CD14-positive monocyte (primary cell): ENCODE data around the gene SLC35C1. TPM values are rescaled to one million over a fixed set of nuclear protein-coding genes. Genes with fewer than 3 reads are reported as not detected.

Experiments used
- DNase-seq, 3 donors: peaks; one replicate each; pipeline ENCODE4 v3.0.0-alpha.2; 2011 to 2022
- H2AFZ ChIP-seq: 2 replicates; pipeline ENCODE4 v1.6.0; 2012; ENCODE audit warnings: mild to moderate bottlenecking, low read depth, low read length, inconsistent platforms; ENCODE audit not compliant: insufficient read depth, poor library complexity, severe bottlenecking
- H3K27ac ChIP-seq, 2 donors: 1 replicate in 1 of 2; 2 replicates in 1 of 2; pipeline ENCODE4 v1.5.1; 2012 to 2013; ENCODE audit warnings: low read length in 2 of 2, control low read depth in 1 of 2, inconsistent platforms in 1 of 2, low read depth in 1 of 2, mild to moderate bottlenecking in 1 of 2
- H3K27me3 ChIP-seq, 2 donors: one replicate each; pipeline versions ENCODE4 v1.6.0 to v1.6.1; 2011 to 2013; ENCODE audit warnings: low read length in 2 of 2; ENCODE audit not compliant: control insufficient read depth in 2 of 2, insufficient read depth in 2 of 2
- H3K36me3 ChIP-seq, 2 donors: replicated peaks in 1 of 2; 1 replicate in 1 of 2; 2 replicates in 1 of 2; pipeline versions ENCODE4 v1.5.1 to v1.6.1; 2012 to 2013; ENCODE audit warnings: low read length in 2 of 2, control low read depth in 1 of 2, inconsistent platforms in 1 of 2, mild to moderate bottlenecking in 1 of 2; ENCODE audit not compliant: insufficient read depth in 2 of 2, control insufficient read depth in 1 of 2
- H3K4me1 ChIP-seq, 2 donors: 1 replicate in 1 of 2; 2 replicates in 1 of 2; pipeline versions ENCODE4 v1.5.1 to v1.6.1; 2012 to 2013; ENCODE audit warnings: low read length in 2 of 2, control low read depth in 1 of 2, inconsistent platforms in 1 of 2, mild to moderate bottlenecking in 1 of 2, moderate library complexity in 1 of 2; ENCODE audit not compliant: insufficient read depth in 2 of 2, control insufficient read depth in 1 of 2
- H3K4me2 ChIP-seq: replicated peaks from 2 replicates; pipeline ENCODE3; 2012; ENCODE audit warnings: low read length, moderate library complexity, mild to moderate bottlenecking; ENCODE audit not compliant: poor library complexity, severe bottlenecking; ENCODE audit errors: extremely low read depth
- H3K4me3 ChIP-seq, 3 experiments: fragments of 200-600 bp in 1 of 3; sonication (generic) in 1 of 3; replicated peaks in 1 of 3; 1 replicate in 2 of 3; 2 replicates in 1 of 3; pipeline ENCODE4 v1.5.1; 2011 to 2013; ENCODE audit warnings: low read length in 3 of 3, mild to moderate bottlenecking in 3 of 3, control low read depth in 2 of 3, low read depth in 2 of 3, inconsistent platforms in 1 of 3, moderate library complexity in 1 of 3
- H3K79me2 ChIP-seq: 2 replicates; pipeline ENCODE4 v1.6.0; 2012; ENCODE audit warnings: mild to moderate bottlenecking, control low read depth, inconsistent platforms, low read length, moderate library complexity; ENCODE audit not compliant: insufficient read depth
- H3K9ac ChIP-seq: 2 replicates; pipeline ENCODE4 v1.6.0; 2017; ENCODE audit warnings: low read length, mild to moderate bottlenecking; ENCODE audit not compliant: insufficient read depth, poor library complexity, severe bottlenecking
- H3K9me3 ChIP-seq, 2 donors: replicated peaks in 1 of 2; 1 replicate in 1 of 2; 2 replicates in 1 of 2; pipeline versions ENCODE4 v1.5.1 to v1.6.1; 2012 to 2013; ENCODE audit warnings: low read length in 2 of 2, control low read depth in 1 of 2; ENCODE audit not compliant: control insufficient read depth in 1 of 2, insufficient read depth in 1 of 2
- H4K20me1 ChIP-seq: 2 replicates; pipeline ENCODE4 v1.6.0; 2012; ENCODE audit warnings: mild to moderate bottlenecking, low read length, control low read depth, moderate library complexity; ENCODE audit not compliant: insufficient read depth
- H3K27ac Mint-ChIP-seq, 7 donors: one replicate each; pipeline ENCODE4 v1.8.0; 2020; ENCODE audit warnings: mild to moderate bottlenecking in 7 of 7, mixed read lengths in 7 of 7, moderate library complexity in 6 of 7, inconsistent platforms in 2 of 7
- H3K27me3 Mint-ChIP-seq, 3 donors: one replicate each; pipeline ENCODE4 v1.8.0; 2021 to 2022; ENCODE audit warnings: low read depth in 3 of 3, mild to moderate bottlenecking in 3 of 3, mixed read lengths in 3 of 3, moderate library complexity in 3 of 3, inconsistent platforms in 1 of 3
- H3K36me3 Mint-ChIP-seq, 2 donors: one replicate each; pipeline ENCODE4 v1.8.0; 2020; ENCODE audit warnings: mixed read lengths in 2 of 2, inconsistent platforms in 1 of 2, mild to moderate bottlenecking in 1 of 2
- H3K4me1 Mint-ChIP-seq: one replicate; pipeline ENCODE4 v1.8.0; 2020; ENCODE audit warnings: mild to moderate bottlenecking, mixed read lengths
- H3K4me3 Mint-ChIP-seq, 2 donors: one replicate each; pipeline ENCODE4 v1.8.0; 2020; ENCODE audit warnings: mild to moderate bottlenecking in 2 of 2, mixed read lengths in 2 of 2, moderate library complexity in 1 of 2
- H3K9me3 Mint-ChIP-seq, 7 donors: one replicate each; pipeline ENCODE4 v1.8.0; 2020 to 2022; ENCODE audit warnings: mixed read lengths in 7 of 7, mild to moderate bottlenecking in 6 of 7, moderate library complexity in 6 of 7, inconsistent platforms in 2 of 7
- WGBS: methylation state at CpG from one replicate; pipeline ENCODE4 v1.1.5; 2013; ENCODE audit warnings: missing lambda C conversion rate; ENCODE audit not compliant: insufficient coverage; 5-methylcytosine and 5-hydroxymethylcytosine counted together
- intact Hi-C, 2 donors: fragments of 100-400 bp; cut with micrococcal nuclease; formaldehyde crosslinking; loops; one replicate each; pipeline versions ENCODE4 v1.15.0 to v1.15.1; 2023
- polyA plus RNA-seq, 3 donors: library from polyadenylated mRNA; depleted of rRNA in 1 of 3; unstranded in 2 of 3; stranded (reverse) in 1 of 3; fragments of 300-500 nt in 2 of 3; fragments of >200 nt in 1 of 3; fragmentation: Illumina TruSeq in 2 of 3; gene quantifications; 1 replicate in 2 of 3; 2 replicates in 1 of 3; pipeline ENCODE4 v1.2.3, GENCODE V29; 2012 to 2021
- TF ChIP-seq, protein P1 (sequence below): fragments of 200-600 bp; IDR thresholded peaks from one replicate; pipeline ENCODE4 v1.8.0; 2022; ENCODE audit warnings: antibody characterized with exemption, mild to moderate bottlenecking

Gene SLC35C1
- polyA plus RNA-seq, 3 donors, result 5.0 to 14.0 (median 12.8) TPM

GRCh38 chr11:45771193-45771565, 33.8 kb upstream of the SLC35C1 start:
- Histone ChIP-seq H3K27ac (peak overlapping the region; percentile 28 to 37), H4K20me1 (no peaks in the 10 kb centered on the region), H3K79me2 (no peaks in the 10 kb centered on the region), H3K9ac (peak overlapping the region; percentile 53), H3K27me3 (no peaks in the 10 kb centered on the region), H3K9me3 (no peaks in the 10 kb centered on the region), H2AFZ (peak overlapping the region; percentile 90), H3K4me1 (peaks cover 5 to 11% of the 10 kb centered on the region in 2 donors), H3K4me2 (peak overlapping the region; percentile 98), H3K4me3 (peak overlapping the region; percentile 49 to 80 (median 60)), H3K36me3 (no peaks in the 10 kb centered on the region)
- H3K4me1 Mint-ChIP-seq, result peaks cover 17% of the 10 kb centered on the region
- intact Hi-C loops, result no loop called here
- peak overlapping the region in 3 of 7 donors; percentile 37 to 79 (median 47) for H3K27ac Mint-ChIP-seq
- H3K36me3 Mint-ChIP-seq, result no peaks in the 10 kb centered on the region
- TF ChIP-seq, protein P1, sequence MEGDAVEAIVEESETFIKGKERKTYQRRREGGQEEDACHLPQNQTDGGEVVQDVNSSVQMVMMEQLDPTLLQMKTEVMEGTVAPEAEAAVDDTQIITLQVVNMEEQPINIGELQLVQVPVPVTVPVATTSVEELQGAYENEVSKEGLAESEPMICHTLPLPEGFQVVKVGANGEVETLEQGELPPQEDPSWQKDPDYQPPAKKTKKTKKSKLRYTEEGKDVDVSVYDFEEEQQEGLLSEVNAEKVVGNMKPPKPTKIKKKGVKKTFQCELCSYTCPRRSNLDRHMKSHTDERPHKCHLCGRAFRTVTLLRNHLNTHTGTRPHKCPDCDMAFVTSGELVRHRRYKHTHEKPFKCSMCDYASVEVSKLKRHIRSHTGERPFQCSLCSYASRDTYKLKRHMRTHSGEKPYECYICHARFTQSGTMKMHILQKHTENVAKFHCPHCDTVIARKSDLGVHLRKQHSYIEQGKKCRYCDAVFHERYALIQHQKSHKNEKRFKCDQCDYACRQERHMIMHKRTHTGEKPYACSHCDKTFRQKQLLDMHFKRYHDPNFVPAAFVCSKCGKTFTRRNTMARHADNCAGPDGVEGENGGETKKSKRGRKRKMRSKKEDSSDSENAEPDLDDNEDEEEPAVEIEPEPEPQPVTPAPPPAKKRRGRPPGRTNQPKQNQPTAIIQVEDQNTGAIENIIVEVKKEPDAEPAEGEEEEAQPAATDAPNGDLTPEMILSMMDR, result peak; percentile 63
- H3K9me3 Mint-ChIP-seq, result no peaks in the 10 kb centered on the region
- H3K4me3 Mint-ChIP-seq, result peak overlapping the region; percentile 95 to 99
- WGBS, result 12% methylated on average over 9 of the region's 18 CpGs
- peaks cover 8 to 20% (median 18%) of the 10 kb centered on the region in 3 donors for H3K27me3 Mint-ChIP-seq
- DNase-seq, result peak; percentile 33 to 62 (median 53)

GRCh38 chr11:45771566-45772448, 33.1 kb upstream of the SLC35C1 start:
- H3K4me1 Mint-ChIP-seq, result peaks cover 17% of the 10 kb centered on the region
- no peaks in the 10 kb centered on the region for H3K9me3 Mint-ChIP-seq
- H3K79me2 ChIP-seq, result no peaks in the 10 kb centered on the region
- TF ChIP-seq, protein P1, result peak; percentile 69
- H3K4me3 ChIP-seq, result peak overlapping the region; percentile 49 to 80 (median 60)
- H3K27ac Mint-ChIP-seq, result peak overlapping the region in 6 of 7 donors; percentile 37 to 89 (median 63)
- no peaks in the 10 kb centered on the region for H3K9me3 ChIP-seq
- peak overlapping the region; percentile 53 for H3K9ac ChIP-seq
- H4K20me1 ChIP-seq, result no peaks in the 10 kb centered on the region
- H3K4me3 Mint-ChIP-seq, result peak overlapping the region; percentile 95 to 99
- H3K36me3 Mint-ChIP-seq, result no peaks in the 10 kb centered on the region
- H3K27ac ChIP-seq, result peak overlapping the region; percentile 28 to 37
- intact Hi-C loops, result no loop called here
- peaks cover 3 to 19% (median 13%) of the 10 kb centered on the region in 3 donors for H3K27me3 Mint-ChIP-seq
- 2% methylated on average over 25 of the region's 31 CpGs for WGBS
- H2AFZ ChIP-seq, result peak overlapping the region; percentile 90
- peak overlapping the region; percentile 98 for H3K4me2 ChIP-seq
- no peaks in the 10 kb centered on the region for H3K36me3 ChIP-seq
- peaks cover 5 to 11% of the 10 kb centered on the region in 2 donors for H3K4me1 ChIP-seq
- DNase-seq, result peak; percentile 57 to 69 (median 67)
- no peaks in the 10 kb centered on the region for H3K27me3 ChIP-seq
